ENCODE measurements around the gene OR2F1. TPM values are rescaled to one million over a fixed set of nuclear protein-coding genes. Genes with fewer than 3 reads are reported as not detected.

OR2F1 gene
- total and polyA plus RNA-seq, 9 donors, result not detected

DNA sequence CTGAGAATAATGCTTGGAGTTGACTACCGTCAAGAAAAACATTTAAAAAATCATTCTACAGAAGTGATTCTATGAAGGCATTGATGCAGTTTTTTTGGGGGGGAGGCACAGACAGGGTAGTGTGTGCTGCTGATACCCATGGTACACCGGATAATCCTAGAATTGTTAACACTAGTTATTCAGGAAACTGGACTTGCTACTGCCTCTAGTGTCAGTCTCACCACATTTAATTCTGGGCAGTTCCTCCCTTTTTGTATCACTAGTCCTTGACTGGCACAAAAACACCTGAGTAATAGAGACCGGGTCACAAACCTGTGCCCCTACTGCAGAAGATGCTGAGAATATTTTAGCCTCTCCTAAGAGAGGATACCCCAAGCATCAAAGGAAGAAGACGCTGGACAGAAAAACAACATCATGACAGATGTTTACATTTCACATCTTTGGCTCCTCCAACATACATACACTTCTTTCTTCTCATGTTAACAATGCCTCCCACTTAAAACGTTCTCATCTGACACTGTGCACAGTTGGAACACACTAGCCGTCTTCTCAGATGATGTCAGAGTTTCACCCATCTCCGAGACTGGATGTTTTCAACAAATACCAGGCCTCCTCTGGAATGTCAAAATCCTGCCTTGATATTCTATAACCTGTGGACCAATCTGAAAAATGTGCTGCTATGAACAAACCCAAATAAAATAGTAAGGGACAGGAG, 39.5 kb upstream of the OR2F1 start:
- no peak for DNase-seq
- 52 to 60% (median 56%) methylated on average over 7 of the region's 7 CpGs for WGBS, 3 donors
- Histone ChIP-seq H3K27ac (no peak overlapping the region), H3K4me1 (ENCODE audit: insufficient read depth) (no peaks in the 10 kb centered on the region), H3K9me3 (no peaks in the 10 kb centered on the region), H3K4me3 (no peak overlapping the region), H3K27me3 (no peaks in the 10 kb centered on the region), H3K36me3 (no peaks in the 10 kb centered on the region)
- intact Hi-C loops (cut with DNase I), result no loop called here
- TF ChIP-seq, protein P1, sequence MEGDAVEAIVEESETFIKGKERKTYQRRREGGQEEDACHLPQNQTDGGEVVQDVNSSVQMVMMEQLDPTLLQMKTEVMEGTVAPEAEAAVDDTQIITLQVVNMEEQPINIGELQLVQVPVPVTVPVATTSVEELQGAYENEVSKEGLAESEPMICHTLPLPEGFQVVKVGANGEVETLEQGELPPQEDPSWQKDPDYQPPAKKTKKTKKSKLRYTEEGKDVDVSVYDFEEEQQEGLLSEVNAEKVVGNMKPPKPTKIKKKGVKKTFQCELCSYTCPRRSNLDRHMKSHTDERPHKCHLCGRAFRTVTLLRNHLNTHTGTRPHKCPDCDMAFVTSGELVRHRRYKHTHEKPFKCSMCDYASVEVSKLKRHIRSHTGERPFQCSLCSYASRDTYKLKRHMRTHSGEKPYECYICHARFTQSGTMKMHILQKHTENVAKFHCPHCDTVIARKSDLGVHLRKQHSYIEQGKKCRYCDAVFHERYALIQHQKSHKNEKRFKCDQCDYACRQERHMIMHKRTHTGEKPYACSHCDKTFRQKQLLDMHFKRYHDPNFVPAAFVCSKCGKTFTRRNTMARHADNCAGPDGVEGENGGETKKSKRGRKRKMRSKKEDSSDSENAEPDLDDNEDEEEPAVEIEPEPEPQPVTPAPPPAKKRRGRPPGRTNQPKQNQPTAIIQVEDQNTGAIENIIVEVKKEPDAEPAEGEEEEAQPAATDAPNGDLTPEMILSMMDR (IDR thresholded peaks at IDR 0.05), result no peak
- TF ChIP-seq POLR2A (IDR thresholded peaks at IDR 0.05) (no peak), EP300 (IDR thresholded peaks at IDR 0.05) (no peak)

DNA sequence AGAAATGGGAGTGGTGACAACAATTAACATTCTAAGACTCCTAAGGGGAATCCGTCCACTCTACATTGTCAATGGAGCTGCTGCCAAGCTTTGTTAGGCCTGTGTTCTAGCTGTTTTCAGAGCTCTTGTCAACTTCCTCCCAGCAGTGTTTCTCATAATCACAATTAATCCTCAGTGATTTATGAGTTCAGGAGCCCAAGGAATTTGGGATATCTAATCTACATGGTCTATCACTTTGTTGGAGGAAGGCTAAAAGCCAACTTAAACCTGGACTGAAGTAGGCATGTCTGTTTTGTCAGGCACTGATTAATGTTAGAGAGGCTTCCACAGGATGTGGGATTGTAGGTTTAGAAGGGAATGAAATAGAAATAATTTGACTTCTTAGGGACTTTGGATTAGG, 29.8 kb upstream of the OR2F1 start:
- no peak overlapping the region for H3K4me3 ChIP-seq
- no peaks in the 10 kb centered on the region for H3K27me3 ChIP-seq
- H3K4me1 ChIP-seq (ENCODE audit: insufficient read depth), result no peaks in the 10 kb centered on the region
- no peak for DNase-seq
- TF ChIP-seq, protein P1 (IDR thresholded peaks at IDR 0.05), result no peak
- TF ChIP-seq EP300 (IDR thresholded peaks at IDR 0.05) (no peak), POLR2A (IDR thresholded peaks at IDR 0.05) (no peak)
- no peaks in the 10 kb centered on the region for H3K9me3 ChIP-seq
- 63 to 65% (median 64%) methylated on average over 1 of the region's 1 CpG for WGBS, 3 donors
- H3K36me3 ChIP-seq, result no peaks in the 10 kb centered on the region
- intact Hi-C loops (cut with DNase I), result no loop called here
- no peak overlapping the region for H3K27ac ChIP-seq

GRCh38 chr7:143929224-143929920, 25.3 kb upstream of the OR2F1 start:
- Histone ChIP-seq H3K4me1 (ENCODE audit: insufficient read depth) (no peaks in the 10 kb centered on the region), H3K9me3 (no peaks in the 10 kb centered on the region), H3K4me3 (no peak overlapping the region), H3K27ac (no peak overlapping the region), H3K36me3 (no peaks in the 10 kb centered on the region), H3K27me3 (no peaks in the 10 kb centered on the region)
- DNase-seq, result no peak
- TF ChIP-seq, protein P1 (IDR thresholded peaks at IDR 0.05), result no peak
- TF ChIP-seq POLR2A (IDR thresholded peaks at IDR 0.05) (no peak), EP300 (IDR thresholded peaks at IDR 0.05) (no peak)
- intact Hi-C loops (cut with DNase I), result no loop called here
- WGBS, 3 donors, result 91 to 99% (median 98%) methylated on average over 1 of the region's 1 CpG

DNA sequence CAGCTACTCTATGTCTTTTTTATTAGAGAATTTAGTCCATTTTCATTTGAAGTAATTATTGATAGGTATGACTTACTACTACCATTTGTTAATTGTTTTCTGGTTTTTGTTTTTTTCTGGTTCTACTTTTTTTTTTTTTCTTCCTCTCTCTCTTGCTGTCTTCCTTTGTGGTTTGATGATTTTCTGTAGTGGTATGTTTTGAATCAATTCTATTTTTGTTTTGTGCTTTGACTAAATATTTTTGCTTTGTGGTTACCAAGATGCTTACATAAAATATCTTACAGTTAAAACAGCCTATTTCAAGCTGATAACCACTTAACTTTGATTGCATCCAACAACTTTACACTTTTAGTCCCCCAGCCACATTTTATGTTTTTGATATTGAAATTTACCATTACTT, 22.9 kb upstream of the OR2F1 start:
- H3K27ac ChIP-seq, result no peak overlapping the region
- TF ChIP-seq POLR2A (IDR thresholded peaks at IDR 0.05) (no peak), EP300 (IDR thresholded peaks at IDR 0.05) (no peak)
- TF ChIP-seq, protein P1 (IDR thresholded peaks at IDR 0.05), result no peak
- H3K9me3 ChIP-seq, result no peaks in the 10 kb centered on the region
- H3K4me1 ChIP-seq (ENCODE audit: insufficient read depth), result no peaks in the 10 kb centered on the region
- H3K36me3 ChIP-seq, result no peaks in the 10 kb centered on the region
- H3K27me3 ChIP-seq, result no peaks in the 10 kb centered on the region
- no peak for DNase-seq
- no peak overlapping the region for H3K4me3 ChIP-seq
- intact Hi-C loops (cut with DNase I), result no loop called here
